Measurements from ENCODE around the gene MRPL50.

MRPL50 gene

DNA sequence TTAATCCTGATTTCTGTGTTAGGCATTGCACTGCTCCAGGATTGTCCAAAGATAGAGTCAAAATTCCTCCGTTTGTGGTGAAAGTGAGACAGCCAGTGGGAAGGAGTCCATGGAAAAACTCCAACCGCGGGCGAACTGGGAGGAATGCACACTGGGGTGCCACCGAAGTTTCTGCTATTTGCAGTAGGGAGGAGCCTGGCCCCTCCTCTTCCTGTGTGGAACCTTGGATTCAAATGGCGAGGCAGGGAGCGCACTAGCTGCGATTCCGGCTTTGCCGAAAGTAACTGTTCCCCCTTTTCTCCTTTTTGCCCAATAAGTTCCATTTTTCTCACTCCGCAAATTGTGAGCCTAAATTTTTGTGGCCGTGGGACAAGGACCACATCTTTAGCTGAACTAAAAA is 22.9 kb downstream of the MRPL50 start:
- no peak for DNase-seq (ENCODE audit: low read depth)

DNA sequence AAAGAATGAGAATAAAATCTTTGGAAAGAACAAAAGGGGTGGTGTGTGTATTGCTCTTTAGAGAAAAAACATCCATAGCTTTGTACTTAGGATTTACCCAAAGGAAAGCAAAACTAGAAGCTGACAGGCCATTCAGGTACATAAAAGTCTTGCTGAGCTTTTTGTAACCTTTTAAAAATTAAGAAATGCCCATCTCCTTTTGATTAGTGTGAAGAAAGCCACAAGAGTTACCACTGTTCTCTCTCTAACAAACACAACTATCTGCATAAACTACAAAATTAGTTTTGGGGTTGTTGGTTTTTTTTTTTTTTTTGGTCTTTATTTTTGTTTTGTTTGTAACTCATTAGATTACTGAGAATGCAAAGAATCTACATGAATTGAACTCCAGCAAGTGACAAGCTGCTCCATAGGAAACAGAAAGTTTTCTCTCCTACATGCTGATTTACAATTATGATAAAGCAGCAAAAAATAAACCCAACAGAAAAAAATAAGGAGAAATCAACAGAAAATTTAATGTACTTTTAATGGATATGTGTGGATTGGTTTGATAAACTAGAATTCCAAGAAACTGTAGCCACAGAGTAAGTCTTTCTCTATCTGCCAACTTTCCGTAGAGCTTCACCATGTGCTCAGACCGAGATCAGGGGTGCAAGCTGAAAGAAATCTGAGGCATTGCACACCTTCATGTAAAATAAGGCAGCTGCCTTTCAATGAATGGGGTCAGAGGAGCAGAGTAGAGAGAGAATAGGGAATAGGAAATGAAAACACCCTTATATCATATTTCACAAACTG is 25.9 kb downstream of the MRPL50 start:
- no peak for DNase-seq (ENCODE audit: low read depth)

DNA sequence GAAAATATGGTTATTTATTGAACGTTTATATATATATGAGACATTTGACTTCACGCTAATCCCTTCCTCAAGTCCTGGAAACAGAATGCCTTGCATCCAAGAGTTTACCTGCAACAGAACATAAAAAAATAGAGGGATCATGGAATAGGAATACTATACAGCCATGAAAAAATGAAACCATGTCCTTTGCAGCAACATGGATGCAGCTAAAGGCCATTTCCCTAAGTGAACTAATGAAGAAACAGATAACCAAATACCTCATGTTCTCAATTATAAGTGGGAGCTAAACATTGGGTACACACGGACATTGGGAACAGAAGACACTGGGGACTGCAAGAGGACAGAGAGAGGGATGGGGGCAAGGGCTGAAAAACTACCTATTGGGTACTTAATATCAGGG is 26.6 kb downstream of the MRPL50 start:
- no peak for DNase-seq (ENCODE audit: low read depth)

DNA sequence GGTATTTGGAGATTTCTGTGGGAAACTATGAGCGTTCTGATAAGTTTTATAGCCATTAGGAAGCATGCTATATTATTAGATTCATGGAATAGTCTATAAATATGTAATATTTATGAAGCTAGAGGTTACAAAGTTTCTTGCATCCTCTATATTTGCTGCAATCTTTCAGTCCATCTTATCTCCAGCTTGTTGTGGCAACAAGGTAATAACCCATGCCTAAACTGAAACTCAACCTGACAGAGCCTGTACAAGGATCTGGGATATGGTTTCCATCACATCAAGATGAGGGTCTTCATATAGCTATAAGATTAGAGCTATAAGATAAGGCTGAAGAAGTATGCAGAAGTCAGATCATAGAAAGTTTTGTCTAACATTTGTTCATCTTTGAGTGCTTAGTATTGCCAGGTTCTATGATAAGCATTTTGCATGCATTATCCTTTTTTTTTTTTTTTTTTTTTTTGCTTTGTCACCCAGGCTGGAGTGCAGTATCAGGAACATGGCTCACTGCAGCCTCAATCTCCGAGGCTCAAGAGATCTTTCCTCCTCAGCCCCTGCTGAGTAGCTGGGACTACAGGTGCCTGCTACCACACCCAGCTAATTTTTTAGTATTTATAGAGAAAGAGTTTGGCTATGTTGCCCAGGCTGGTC is 28.4 kb downstream of the MRPL50 start:
- DNase-seq (ENCODE audit: low read depth): no peak

DNA sequence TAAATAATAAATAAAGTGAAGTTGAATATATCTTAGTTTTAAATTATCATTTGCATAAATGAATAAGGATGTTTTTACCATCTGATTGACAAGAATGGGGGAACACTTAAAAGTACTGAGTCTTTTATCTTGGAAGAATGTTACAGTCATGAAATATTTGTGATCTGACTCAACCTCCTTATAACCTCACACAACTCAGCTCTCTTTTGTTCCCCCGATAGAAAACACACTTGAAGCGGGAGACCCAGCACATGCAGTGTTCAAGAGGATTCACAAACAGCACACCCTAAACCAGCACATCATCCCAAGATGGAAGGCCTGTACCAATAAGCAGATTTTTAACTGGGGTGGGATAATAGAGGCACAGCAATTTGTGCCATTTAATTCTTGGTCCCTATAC is 29.1 kb downstream of the MRPL50 start:
- DNase-seq (ENCODE audit: low read depth): no peak

DNA sequence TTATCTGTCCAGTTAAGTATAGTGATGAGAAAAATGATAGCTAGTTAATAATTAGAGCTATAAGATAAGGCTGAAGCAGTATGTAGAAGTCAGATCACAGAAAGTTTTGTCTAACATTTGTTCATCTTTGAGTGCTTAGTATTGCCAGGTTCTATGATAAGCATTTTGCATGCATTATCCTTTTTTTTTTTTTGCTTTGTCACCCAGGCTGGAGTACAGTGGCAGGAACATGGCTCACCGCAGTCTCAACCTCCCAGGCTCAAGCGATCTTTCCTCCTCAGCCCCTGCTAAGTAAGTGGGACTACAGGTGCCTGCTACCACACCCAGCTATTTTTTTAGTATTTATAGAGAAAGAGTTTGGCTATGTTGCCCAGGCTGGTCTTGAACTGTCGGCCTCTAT is 31.1 kb downstream of the MRPL50 start:
- no peak for DNase-seq (ENCODE audit: low read depth)

DNA sequence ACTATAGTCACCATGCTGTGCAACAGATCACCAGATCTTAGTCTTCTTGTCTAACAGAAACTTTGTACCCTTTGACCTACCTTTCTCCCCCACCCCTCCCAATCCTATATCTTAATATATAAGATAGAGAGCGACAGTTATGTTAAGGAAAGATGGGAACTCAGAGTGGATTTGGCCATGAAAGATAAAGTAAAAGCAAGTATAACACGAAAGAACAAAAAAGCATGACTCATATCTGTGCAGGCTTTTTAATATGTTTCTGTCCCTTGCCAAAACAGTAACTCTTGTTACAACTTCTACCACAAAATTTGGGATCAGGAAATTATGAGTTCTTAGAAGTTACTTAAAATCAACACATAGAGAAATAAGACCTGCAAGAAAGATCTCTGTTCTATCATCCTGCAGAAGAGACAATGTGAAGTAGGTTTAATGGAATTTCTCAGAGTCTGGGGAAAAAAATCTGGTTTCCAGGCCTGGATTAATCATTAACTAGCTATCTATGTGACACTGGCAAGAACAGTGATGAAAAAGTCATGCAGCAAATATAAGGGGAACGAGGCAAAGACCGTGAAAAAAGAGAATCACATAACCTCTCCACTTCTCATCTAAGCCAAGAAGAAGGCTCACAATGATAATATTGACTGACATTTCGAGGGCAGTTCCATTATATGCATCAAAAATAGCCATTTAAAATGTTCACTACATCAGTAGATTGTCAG is 32.2 kb downstream of the MRPL50 start:
- no peak for DNase-seq (ENCODE audit: low read depth)

DNA sequence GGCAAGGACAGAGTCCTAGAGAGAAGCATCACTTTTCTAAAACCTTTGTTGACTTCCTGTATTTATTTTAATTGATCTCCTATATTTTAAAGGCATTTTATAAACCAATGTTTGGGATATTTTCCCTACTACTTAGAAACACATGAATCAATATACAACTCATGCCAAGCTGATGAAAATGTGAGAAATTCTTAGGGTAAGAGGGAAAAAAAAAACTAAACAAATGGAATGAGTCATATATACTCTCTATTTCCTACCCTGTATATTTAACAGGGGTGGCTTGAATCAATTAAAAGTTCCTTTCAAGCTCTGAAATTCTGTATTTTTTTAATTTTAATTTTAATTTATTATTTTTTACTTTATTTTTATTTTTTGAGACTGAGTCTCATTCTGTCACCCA is 33.2 kb downstream of the MRPL50 start:
- no peak for DNase-seq (ENCODE audit: low read depth)

DNA sequence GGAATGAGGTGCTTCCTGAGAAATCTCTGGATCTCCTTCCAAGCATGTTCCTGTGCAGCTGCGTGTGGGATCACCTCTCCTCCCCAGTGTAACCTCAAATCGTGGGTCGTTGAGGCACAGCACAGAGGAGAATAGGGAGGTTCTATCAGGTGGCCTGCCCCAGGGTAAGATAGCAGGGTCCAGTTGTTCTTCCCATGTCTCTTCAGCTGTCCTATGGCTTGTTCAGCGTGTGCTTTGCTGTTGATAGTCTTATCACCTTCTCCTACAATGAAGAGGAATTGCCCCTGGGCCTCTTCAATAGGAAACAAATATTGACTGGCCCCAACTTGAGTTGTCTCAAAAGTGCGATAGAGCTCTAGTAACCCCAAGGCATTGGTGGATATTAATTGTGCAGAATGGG is 36.0 kb downstream of the MRPL50 start:
- DNase-seq (ENCODE audit: low read depth): no peak

DNA sequence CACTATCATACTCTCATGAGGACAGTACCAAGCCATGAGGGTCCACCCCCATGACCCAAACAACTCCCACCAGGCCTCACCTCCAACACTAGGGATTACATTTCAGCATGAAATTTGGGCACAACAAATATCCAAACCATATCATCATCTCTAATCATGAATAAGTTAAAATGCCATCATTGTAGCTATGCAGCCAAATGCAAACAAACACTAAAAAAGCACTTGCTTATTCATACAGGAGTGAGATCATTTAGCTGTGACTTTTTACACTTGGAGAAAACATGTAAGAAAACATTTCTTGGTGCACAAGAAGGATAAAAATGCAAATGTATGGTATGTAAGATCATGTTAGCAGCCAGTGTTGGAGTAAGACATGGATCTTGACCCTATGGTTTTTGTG is 37.8 kb downstream of the MRPL50 start:
- no peak for DNase-seq (ENCODE audit: low read depth)

DNA sequence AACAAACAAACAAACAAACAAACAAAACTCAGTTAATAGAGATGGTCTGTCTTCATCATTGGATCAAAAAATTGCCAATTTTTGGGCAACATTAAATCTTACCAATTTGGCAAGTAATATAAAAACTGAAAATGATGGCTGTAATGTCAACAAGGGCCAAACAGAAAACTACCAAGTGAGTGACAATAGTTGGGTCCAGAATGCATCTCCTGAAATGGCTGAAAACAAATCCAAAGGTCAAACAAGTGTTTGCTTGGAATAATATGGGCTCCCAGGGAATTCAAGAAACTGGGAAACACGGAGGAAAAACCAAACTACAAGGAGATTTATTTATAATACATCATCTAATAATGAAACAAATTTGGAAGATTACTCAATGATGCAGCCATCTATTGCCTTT is 38.7 kb downstream of the MRPL50 start:
- DNase-seq (ENCODE audit: low read depth): no peak

DNA sequence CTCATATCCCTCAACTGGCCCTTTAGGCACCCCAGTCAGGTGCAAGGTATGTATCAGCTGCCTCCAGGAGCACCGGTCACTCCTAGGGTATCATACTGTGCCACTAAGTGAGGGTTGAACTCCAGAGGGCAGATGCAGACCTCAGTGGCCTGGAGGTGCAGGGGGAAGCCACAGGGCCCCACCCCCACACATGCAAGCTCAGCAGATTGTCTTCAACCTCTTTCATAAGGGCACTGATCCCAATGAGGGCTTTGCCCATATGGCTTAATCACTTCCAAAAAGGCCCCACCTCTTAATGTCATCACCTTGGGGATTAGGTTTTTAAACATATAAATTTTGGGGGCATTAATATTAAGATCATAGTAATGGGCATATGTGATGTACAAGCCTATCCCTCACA is 41.8 kb downstream of the MRPL50 start:
- no peak for DNase-seq (ENCODE audit: low read depth)

DNA sequence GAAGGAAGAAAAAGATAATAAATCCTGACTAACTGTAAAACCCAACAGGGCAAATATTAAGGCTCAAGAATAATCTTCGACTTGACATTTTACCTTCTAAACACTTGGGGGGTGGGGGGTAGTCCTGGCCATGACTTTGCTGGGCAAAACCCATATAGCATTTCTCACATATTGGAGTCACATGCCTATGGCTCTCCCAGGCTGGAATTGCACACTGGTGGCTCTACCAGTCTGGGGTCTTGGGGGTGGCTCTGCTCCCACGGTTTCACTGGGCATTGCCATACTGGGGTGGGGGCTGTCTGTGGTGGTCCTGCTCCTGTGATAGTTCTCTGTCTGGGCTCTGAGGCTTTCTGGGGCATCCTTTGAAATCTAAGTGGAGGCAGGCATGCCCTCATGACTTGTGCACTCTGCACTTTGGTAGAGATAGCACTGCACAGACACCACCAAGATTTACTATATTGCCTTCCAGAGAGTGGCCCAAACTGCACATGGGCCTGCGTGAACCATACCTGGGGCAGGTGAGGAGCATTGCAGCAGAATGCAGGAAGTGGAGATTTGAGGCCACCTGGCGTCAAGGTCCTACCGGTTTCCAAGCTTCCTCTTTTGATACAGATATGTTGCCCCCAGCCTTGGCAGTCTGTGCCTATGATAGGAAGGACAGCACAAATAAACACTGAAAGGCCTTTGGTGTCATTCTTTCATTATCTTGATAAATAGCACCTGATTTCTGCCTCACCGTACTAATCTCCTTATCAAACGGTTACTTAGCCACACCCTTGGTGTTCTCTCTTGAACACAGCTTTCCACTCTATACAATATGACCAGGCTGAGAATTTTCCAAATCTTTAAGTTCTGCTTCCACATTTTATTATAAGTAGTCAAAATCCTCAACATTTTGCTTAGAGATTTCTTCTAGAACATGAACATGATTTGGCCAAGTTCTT is 43.4 kb downstream of the MRPL50 start:
- DNase-seq (ENCODE audit: low read depth): no peak

DNA sequence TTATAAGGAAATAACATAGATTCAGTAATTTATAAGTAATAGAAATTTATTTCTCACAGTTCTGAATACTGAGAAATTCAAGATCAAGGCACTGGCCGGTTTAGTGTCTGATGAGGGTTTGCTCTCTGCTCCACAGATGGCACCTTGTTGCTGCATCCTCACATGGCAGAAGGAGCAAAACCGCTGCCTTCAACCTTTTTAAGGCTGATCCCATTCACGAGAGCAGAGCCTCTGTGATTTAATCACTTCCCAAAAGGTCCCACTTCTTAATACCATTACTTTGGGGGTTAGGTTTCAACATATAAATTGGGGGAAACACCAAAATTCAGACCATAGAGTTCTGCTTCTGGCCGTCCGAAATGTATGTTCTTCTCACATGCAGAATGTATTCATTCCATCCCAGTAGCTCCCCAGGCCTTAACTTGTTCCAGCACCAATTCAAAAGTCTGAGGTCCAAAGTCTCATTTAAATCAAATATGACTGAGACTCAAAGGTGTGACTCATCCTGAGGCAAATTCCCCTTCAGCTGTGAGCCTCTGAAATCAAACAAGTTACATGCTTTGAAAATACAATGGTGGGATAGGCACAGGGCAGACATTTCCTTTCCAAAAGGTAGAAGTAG is 44.2 kb downstream of the MRPL50 start:
- no peak for DNase-seq (ENCODE audit: low read depth)

DNA sequence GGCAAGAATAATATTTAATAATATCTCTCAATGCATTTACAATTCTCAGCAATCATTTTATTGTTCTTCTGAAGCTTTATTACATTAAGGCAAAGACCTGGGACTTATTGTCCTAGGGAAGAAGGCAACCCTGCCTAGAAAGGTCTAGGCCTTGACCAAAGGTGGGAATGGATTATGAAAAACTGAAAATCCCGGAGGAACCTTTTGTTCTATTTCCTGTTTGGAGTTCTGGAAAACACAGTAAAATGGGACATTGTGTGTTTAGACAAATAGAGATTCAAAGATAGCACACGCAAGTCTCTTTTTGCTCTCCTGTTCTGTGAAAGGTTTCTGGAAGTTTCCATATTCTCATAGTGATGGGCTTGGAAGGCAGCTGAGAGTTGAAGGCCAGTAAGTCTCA is 44.7 kb downstream of the MRPL50 start:
- no peak for DNase-seq (ENCODE audit: low read depth)

DNA sequence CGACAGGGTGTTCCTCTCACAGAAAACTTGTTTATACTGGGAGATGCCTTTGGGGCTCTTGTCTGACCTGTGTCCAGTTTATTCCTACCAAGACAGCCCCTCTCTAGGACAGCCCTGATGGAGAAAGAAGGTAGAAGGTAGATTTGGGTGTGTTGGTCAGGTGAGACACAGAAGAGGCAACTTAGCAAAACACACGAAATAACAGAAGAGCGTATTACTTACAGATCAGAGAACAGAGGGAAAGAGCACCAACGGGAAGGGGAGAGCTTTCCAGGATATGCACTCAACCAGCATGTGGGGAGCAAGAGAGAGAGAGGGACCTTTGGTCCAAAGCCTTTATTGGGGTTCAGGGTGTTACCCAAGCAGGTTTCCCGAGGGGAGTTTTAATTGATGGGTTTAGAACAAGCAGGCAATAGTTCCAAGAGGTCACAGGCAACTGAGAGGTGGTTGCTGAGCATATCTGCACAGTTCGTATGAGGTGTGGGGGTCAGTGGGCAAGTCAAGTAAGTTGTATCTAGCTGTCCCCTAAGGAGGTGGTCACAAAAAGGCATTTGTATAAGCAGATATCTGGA is 45.4 kb downstream of the MRPL50 start:
- DNase-seq (ENCODE audit: low read depth): no peak

DNA sequence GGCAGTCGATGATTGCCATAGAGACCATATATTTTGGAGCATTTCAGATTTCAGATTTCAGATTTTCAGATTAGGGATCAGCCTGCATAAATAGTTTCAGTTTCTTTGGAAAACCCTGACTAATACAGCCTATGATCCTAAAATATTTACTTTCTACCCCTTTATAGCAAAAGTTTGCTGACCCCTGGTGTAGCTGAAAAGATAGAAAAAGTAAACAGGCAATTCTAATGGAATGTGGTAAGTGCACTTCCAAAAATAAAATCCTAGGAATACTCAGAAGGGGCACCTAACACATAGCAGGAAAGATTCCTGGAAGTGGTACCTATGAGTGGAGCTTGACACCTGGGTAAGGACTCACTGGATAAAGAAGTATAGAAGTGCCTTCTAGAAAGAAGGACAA is 48.1 kb downstream of the MRPL50 start:
- DNase-seq (ENCODE audit: low read depth): no peak

DNA sequence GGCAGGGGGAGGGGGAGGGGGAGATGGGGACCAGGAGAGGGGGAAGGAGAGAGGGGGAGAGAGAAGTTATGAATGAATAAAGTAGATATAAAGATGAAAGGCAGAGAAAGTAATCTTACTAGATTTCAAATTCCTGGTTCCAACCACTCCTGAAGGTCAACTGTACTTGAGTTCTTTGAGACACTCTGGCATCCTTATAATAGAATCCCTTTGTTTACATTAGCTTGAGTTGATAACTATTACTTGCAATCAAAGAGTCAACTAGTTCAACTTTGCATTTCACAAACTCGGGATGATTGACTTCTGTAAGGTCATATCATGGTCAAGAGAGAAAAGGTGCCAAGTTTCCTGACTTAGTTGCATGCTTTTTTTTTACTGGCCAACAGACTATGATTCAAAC is 55.8 kb downstream of the MRPL50 start:
- DNase-seq (ENCODE audit: low read depth): no peak

DNA sequence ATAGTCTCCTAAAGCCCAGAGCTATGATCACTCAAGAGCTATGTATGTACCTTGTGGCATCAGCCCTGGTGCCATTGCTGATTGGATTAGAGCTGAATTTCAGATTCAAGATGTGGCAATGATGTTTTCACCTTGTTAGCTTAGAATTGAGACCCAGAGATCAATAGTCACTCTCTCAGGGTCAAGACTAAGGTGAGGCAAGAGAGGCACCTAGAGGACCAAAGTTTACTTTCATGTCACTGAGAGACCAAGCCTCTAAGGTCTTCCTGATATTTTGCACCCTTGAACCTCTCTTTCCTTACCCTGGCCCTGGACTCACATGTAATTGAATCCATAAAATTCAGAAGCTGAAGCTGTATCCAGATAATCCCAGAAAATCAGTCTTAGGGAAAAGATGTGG is 56.5 kb downstream of the MRPL50 start:
- DNase-seq (ENCODE audit: low read depth): no peak

Data from T-helper 22 cell (primary cell).